GM19023 (cell line): ENCODE measurements around the gene KCNJ18.
"Not testable (repeated sequence)": the region's sequence is repeated elsewhere in the genome, so short reads cannot be mapped to it uniquely, and the experiment has no call there.

Experiments used
- ATAC-seq: cut with Tn5 transposase; IDR thresholded peaks from one replicate; pipeline ENCODE4 v1.9.1; 2021; ENCODE audit warnings: mild to moderate bottlenecking, moderate library complexity; ENCODE audit not compliant: unreplicated experiment

The KCNJ18 gene

DNA sequence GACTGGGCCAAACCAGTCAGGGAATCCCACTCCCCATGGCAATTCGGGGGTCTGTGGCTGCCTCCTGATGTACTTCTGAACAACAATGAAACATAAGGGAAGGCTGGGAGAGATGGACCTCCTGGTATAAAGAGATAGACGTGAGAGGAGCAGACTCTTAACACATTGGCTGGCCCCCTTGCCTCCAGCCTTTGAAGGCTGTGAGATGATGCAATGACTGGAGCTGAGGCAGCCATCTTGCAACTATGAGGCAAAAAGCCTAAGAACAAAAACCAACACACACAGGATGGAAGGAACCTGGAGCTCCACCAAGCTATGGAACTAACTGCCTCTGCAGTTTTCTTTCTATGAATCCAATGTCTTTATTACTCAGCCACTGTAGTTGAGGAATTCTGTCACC is 58.8 kb downstream of the KCNJ18 start:
- ATAC-seq, result not testable (repeated sequence)
